Measurements from ENCODE around the gene SLC1A4.

SLC1A4 gene

DNA sequence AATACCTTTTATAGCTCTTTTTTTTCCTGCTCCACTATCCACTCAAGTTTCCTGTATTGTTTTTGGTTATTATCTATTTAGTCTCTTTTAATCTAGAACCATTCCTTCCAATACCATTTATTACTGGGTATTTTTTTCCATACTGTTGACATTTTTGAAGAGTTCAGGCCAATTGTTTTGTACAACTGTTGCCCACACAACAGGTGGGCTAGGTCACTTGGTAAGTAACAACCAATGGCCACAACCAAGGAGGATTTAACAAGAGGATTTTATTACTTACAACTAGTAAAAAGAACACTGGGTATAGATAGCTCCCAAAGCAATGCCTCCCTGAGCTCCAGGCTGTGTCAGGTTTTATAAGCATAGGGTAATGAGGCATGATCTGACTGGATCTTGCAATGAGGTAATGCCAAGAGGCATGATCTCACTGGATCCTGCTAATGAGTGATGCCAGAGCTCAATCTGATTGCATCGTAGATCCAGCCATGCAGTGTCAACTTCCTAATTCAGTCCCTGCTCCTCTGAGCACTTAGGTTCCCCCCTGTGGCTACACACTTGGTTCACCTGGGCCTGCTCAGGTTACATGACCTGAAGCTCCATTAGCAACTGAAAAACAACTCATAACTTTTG, 59.9 kb downstream of the SLC1A4 start:
- H3K4me1 ChIP-seq (ENCODE audit: low read length), result peaks cover 30% of the 10 kb centered on the region
- DNase-seq, result no peak
- no peak overlapping the region for H3K27ac ChIP-seq (ENCODE audit: low read length)
- no peak overlapping the region for H3K4me2 ChIP-seq (ENCODE audit: low read depth, low read length)
- H3K9me3 ChIP-seq (replicated peaks; ENCODE audit: insufficient read depth, low read length), result no peaks in the 10 kb centered on the region
- peaks cover 21% of the 10 kb centered on the region for H3F3A ChIP-seq (ENCODE audit: insufficient read depth, low read length)
- H3K9me2 ChIP-seq (replicated peaks; ENCODE audit: insufficient read depth, low read length), result no peaks in the 10 kb centered on the region
- H3K4me3 ChIP-seq (ENCODE audit: low read length), result no peak overlapping the region
- peaks cover 9% of the 10 kb centered on the region for H3K79me2 ChIP-seq (ENCODE audit: low read length)
- no peak overlapping the region for H2AFZ ChIP-seq (ENCODE audit: low read length)
- no peaks in the 10 kb centered on the region for H4K20me1 ChIP-seq (ENCODE audit: insufficient read depth, low read length)
- H3K36me3 ChIP-seq (replicated peaks; ENCODE audit: insufficient read depth, low read length), result peaks cover 6% of the 10 kb centered on the region; the same call in 1 of the 2 replicates
- no peak for TF ChIP-seq EZH2 (optimal IDR thresholded peaks at IDR 0.05; ENCODE audit: low read depth, low read length)
- TF ChIP-seq EZH2phosphoT487 (IDR thresholded peaks at IDR 0.05; ENCODE audit: low read length), result no peak
- no peaks in the 10 kb centered on the region for H3K27me3 ChIP-seq (replicated peaks; ENCODE audit: insufficient read depth, low read length)
- H3K9ac ChIP-seq (ENCODE audit: low read length), result no peak overlapping the region

DNA sequence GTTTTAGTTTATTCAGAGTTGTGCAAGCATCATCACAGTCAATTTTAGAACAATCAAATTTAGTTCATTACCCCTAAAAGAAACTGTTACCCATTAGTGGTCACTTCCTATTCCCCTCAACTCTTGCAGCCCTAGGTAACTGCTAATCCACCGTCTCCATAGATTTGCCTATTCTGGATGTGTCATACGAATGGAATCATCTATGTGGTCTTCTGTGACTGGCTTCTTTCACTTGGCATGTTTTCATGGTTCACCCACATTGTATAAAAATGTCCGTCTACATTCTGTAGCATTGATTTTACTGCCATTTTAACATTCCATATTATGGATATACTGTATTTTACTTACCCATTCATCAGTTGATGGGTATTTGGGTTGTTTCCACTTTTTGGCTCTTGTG, 61.7 kb downstream of the SLC1A4 start:
- TF ChIP-seq CTCF (IDR thresholded peaks at IDR 0.05; ENCODE audit: low read length) (no peak), EZH2 (optimal IDR thresholded peaks at IDR 0.05; ENCODE audit: low read depth, low read length) (no peak), EZH2phosphoT487 (IDR thresholded peaks at IDR 0.05; ENCODE audit: low read length) (no peak)
- no peaks in the 10 kb centered on the region for H3K36me3 ChIP-seq (replicated peaks; ENCODE audit: insufficient read depth, low read length)

DNA sequence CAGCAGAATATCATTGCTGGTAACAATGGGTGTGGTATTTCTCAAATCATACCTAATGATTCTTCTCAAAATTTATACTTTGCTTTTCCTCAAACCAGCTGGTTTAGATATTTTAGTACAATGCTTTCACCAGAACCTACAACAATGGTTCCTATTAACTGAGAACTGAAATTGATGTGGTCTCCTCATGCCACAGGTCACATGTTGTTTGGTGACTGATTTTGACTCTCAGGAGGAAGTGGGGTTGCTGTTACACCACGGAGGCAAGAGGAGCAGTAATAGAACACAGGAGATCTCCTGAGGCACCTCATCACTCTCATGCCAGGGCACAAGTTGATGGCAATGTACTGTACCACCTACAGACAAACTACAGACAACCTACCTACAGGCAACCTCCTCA, 64.0 kb downstream of the SLC1A4 start:
- peak; percentile 89 for DNase-seq
- H3K4me2 ChIP-seq (ENCODE audit: low read depth, low read length), result peak overlapping the region; percentile 63

More for the DNA sequence above, 61.7 kb downstream of the SLC1A4 start:
- peaks cover 43% of the 10 kb centered on the region for H3K4me1 ChIP-seq (ENCODE audit: low read length)
- peaks cover 25% of the 10 kb centered on the region for H3K79me2 ChIP-seq (ENCODE audit: low read length)
- no peak overlapping the region for H3K9ac ChIP-seq (ENCODE audit: low read length)
- DNase-seq, result no peak
- H4K20me1 ChIP-seq (ENCODE audit: insufficient read depth, low read length), result no peaks in the 10 kb centered on the region
- H3K27me3 ChIP-seq (replicated peaks; ENCODE audit: insufficient read depth, low read length), result no peaks in the 10 kb centered on the region
- no peaks in the 10 kb centered on the region for H3K9me2 ChIP-seq (replicated peaks; ENCODE audit: insufficient read depth, low read length)
- no peak overlapping the region for H3K27ac ChIP-seq (ENCODE audit: low read length)
- H3K4me2 ChIP-seq (ENCODE audit: low read depth, low read length), result no peak overlapping the region
- no peak overlapping the region for H2AFZ ChIP-seq (ENCODE audit: low read length)
- no peak overlapping the region for H3K4me3 ChIP-seq (ENCODE audit: low read length)
- peaks cover 25% of the 10 kb centered on the region for H3F3A ChIP-seq (ENCODE audit: insufficient read depth, low read length)
- no peaks in the 10 kb centered on the region for H3K9me3 ChIP-seq (replicated peaks; ENCODE audit: insufficient read depth, low read length)

More for the DNA sequence above, 64.0 kb downstream of the SLC1A4 start:
- Histone ChIP-seq H3K27me3 (replicated peaks; ENCODE audit: insufficient read depth, low read length) (no peaks in the 10 kb centered on the region), H3K9me2 (replicated peaks; ENCODE audit: insufficient read depth, low read length) (no peaks in the 10 kb centered on the region), H3K4me3 (ENCODE audit: low read length) (peak overlapping the region; percentile 20; the same call in 1 of the 2 replicates), H4K20me1 (ENCODE audit: insufficient read depth, low read length) (no peaks in the 10 kb centered on the region), H3K9ac (ENCODE audit: low read length) (peak overlapping the region; percentile 5; the same call in 1 of the 2 replicates), H2AFZ (ENCODE audit: low read length) (no peak overlapping the region), H3K36me3 (replicated peaks; ENCODE audit: insufficient read depth, low read length) (no peaks in the 10 kb centered on the region), H3K27ac (ENCODE audit: low read length) (peak overlapping the region; percentile 83), H3F3A (ENCODE audit: insufficient read depth, low read length) (peaks cover 25% of the 10 kb centered on the region), H3K9me3 (replicated peaks; ENCODE audit: insufficient read depth, low read length) (no peaks in the 10 kb centered on the region), H3K4me1 (ENCODE audit: low read length) (peaks cover 50% of the 10 kb centered on the region), H3K79me2 (ENCODE audit: low read length) (peaks cover 40% of the 10 kb centered on the region)
- TF ChIP-seq EZH2 (optimal IDR thresholded peaks at IDR 0.05; ENCODE audit: low read depth, low read length) (no peak), CTCF (IDR thresholded peaks at IDR 0.05; ENCODE audit: low read length) (no peak), EZH2phosphoT487 (IDR thresholded peaks at IDR 0.05; ENCODE audit: low read length) (no peak)
